Thoracic aorta (tissue), 2 donors: ENCODE results near the gene MRPL20. TPM values are rescaled to one million over a fixed set of nuclear protein-coding genes. Genes with fewer than 3 reads are reported as not detected.
"Not testable (repeated sequence)": the region's sequence is repeated elsewhere in the genome, so short reads cannot be mapped to it uniquely, and the experiment has no call there.

ENCODE experiments used
- ATAC-seq: fragments of 150-250 bp; one replicate; pipeline ENCODE4 v1.8.0; 2017; ENCODE audit warnings: low read depth; ENCODE audit not compliant: insufficient number of reproducible peaks, low FRiP score
- DNase-seq: peaks from one replicate; pipeline ENCODE4 v3.0.0-alpha.2; 2020; ENCODE audit warnings: low spot score
- H3K27ac ChIP-seq, 2 donors: fragments of 200-600 bp; sonication (generic); 1 replicate in 1 of 2; 2 replicates in 1 of 2; pipeline ENCODE4 v1.5.1; 2016; ENCODE audit warnings: mild to moderate bottlenecking in 2 of 2, moderate library complexity in 2 of 2
- H3K27me3 ChIP-seq: fragments of 200-600 bp; sonication (generic); replicated peaks from 2 replicates; pipeline ENCODE4 v1.6.0; 2016; ENCODE audit warnings: mild to moderate bottlenecking; ENCODE audit not compliant: insufficient read depth
- H3K36me3 ChIP-seq: fragments of 200-600 bp; sonication (generic); one replicate; pipeline ENCODE4 v1.5.1; 2016
- H3K4me1 ChIP-seq, 2 donors: fragments of 200-600 bp; sonication (generic); 1 replicate in 1 of 2; 2 replicates in 1 of 2; pipeline versions ENCODE4 v1.5.1 to v1.6.0; 2016; ENCODE audit warnings: low read depth in 2 of 2, mild to moderate bottlenecking in 1 of 2; ENCODE audit not compliant: control insufficient read depth in 1 of 2
- H3K4me3 ChIP-seq: fragments of 200-600 bp; sonication (generic); 2 replicates; pipeline ENCODE4 v1.5.1; 2016; ENCODE audit warnings: mild to moderate bottlenecking
- H3K9me3 ChIP-seq: fragments of 200-600 bp; sonication (generic); 2 replicates; pipeline ENCODE4 v1.5.1; 2016
- total RNA-seq, 2 donors: library from RNA; depleted of rRNA; stranded (reverse); fragments of >200 nt; gene quantifications; one replicate each; pipeline versions ENCODE4 v1.1.0 to v1.2.3, GENCODE V29; 2016
- TF ChIP-seq, protein P1 (sequence below): fragments of 200-600 bp; sonication (generic); IDR thresholded peaks from one replicate; pipeline ENCODE4 v1.5.1; 2019; ENCODE audit warnings: antibody characterized with exemption

MRPL20 gene
- total RNA-seq, 2 donors from 2014 or later = 96.9 to 121 TPM

DNA sequence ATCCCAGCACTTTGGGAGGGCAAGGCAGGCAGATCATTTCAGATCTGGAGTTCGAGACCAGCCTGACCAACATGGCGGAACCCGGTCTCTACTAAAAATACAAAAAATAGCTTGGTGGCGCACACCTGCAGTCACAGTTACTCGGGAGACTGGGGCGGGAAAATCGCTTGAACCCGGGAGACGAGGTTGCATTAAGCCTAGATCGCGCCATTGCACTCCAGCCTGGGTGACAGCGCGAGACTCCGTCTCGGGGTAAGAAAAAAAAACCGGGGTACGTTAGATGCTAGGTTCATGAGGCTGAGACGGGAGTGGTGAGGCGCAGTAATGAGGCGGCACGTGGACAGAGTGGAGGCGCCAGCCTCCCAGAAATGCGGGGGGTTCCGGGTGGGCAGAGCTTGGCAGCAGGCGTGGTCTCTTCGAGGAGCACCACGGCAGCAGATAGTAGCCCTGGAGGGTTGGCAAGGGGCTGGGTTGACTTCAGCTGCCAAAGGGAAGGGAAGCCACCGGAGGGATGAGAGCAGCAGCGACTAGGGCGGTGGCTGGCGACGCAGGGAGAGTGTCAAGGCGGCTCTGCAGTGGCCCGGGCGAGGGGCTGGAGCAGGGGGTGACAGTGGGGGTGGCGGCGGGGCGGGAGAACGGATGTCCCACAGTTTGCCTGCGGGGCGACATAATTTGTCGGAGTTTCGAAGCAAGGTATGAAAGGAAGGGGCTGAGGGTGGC, 832 bp downstream of the MRPL20 start:
- Histone ChIP-seq H3K27ac (peak overlapping the region; percentile 82 to 84), H3K4me1 (peaks cover 15 to 37% of the 10 kb centered on the region in 2 donors), H3K9me3 (no peaks in the 10 kb centered on the region), H3K4me3 (peak overlapping the region; percentile 100), H3K36me3 (peaks cover 37% of the 10 kb centered on the region), H3K27me3 (no peaks in the 10 kb centered on the region)
- TF ChIP-seq, protein P1, sequence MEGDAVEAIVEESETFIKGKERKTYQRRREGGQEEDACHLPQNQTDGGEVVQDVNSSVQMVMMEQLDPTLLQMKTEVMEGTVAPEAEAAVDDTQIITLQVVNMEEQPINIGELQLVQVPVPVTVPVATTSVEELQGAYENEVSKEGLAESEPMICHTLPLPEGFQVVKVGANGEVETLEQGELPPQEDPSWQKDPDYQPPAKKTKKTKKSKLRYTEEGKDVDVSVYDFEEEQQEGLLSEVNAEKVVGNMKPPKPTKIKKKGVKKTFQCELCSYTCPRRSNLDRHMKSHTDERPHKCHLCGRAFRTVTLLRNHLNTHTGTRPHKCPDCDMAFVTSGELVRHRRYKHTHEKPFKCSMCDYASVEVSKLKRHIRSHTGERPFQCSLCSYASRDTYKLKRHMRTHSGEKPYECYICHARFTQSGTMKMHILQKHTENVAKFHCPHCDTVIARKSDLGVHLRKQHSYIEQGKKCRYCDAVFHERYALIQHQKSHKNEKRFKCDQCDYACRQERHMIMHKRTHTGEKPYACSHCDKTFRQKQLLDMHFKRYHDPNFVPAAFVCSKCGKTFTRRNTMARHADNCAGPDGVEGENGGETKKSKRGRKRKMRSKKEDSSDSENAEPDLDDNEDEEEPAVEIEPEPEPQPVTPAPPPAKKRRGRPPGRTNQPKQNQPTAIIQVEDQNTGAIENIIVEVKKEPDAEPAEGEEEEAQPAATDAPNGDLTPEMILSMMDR = no peak
- ATAC-seq (no peak), DNase-seq (no peak)

DNA sequence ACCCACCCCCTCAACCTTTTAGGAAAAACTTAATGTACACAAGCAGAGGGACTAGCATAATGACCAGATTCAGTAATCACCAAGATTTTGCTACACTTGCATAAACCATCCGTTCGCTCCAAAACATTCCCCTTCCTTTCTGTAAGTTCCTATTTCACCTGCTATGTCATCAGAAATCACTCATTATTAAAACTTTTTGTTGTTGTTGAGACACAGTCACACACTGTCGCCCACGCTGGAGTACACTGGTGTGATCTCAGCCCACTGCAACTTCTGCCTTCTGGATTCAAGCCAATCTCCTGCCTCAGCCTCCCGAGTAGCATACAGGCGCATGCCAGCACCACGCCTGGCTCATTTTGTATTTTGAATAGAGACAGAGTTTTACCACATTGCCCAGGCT, 3.4 kb downstream of the MRPL20 start:
- Histone ChIP-seq H3K9me3 (no peaks in the 10 kb centered on the region), H3K4me3 (no peak overlapping the region), H3K36me3 (peaks cover 39% of the 10 kb centered on the region), H3K27ac (no peak overlapping the region), H3K4me1 (peaks cover 25 to 46% of the 10 kb centered on the region in 2 donors), H3K27me3 (no peaks in the 10 kb centered on the region)
- ATAC-seq = no peak
- TF ChIP-seq, protein P1 = no peak
- no peak for DNase-seq

DNA sequence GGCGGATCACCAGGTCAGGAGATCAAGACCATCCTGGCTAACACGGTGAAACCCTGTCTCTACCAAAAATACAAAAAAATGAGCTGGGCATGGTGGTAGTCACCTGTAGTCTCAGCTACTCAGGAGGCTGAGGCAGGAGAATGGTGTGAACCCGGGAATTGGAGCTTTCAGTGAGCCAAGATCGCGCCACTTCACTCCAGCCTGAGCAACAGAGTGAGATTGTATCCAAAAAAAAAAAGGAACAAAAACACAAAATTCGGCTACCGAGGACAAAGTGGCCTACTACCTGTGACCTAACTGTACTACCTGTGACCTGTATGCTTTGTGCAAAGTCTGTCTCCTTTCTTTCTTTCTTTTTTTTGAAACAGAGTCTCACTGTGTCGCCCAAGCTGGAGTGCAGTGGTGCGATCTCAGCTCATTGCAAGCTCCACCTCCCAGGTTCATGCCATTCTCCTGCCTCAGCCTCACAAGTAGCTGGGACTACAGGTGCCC, 4.1 kb downstream of the MRPL20 start:
- not testable (repeated sequence) for H3K27ac ChIP-seq, H3K4me3 ChIP-seq, DNase-seq, H3K27me3 ChIP-seq, ATAC-seq, H3K9me3 ChIP-seq
- Histone ChIP-seq H3K36me3 (peaks cover 39% of the 10 kb centered on the region), H3K4me1 (peaks cover 25 to 44% of the 10 kb centered on the region in 2 donors)

DNA sequence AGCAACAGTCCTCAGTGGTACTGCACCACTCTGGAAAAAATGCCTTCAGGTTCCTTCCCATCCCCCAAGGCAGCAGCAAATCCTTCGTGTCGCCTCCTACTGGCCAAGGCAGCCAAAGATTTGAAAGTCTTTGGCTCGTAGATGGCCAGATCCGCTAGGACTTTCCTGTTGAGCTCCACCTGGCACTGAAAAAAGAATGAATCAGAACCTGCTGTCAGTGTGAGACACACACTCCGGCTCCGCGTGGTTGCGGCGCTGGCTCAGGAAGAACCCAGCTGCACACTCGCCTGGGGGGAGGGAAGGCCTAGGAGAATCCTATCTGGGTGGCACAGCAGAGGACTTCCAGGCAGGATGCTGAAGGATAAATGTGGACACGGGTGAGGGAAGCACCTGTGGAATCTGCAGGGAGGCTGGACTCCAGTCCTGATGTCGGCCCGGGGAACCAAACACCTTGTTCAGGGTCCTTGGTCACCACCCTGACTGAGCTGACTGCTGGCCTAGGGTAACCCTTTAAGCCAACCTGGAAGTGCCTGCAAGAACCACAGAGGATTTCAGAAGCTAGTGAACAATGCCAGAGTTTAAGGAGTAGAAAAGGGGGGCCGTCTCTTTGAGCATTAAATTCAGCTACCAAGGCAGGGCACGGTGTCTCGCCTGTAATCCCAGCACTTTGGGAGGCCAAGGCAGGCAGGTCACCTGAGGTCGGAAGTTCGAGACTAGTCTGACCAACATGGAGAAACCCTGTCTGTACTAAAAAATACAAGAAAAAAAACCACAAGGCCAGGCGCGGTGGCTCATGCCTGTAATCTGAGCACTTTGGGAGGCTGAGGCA, 4.8 kb downstream of the MRPL20 start:
- H3K4me1 ChIP-seq = peaks cover 28 to 47% of the 10 kb centered on the region in 2 donors
- no peak for DNase-seq
- no peak overlapping the region for H3K27ac ChIP-seq

DNA sequence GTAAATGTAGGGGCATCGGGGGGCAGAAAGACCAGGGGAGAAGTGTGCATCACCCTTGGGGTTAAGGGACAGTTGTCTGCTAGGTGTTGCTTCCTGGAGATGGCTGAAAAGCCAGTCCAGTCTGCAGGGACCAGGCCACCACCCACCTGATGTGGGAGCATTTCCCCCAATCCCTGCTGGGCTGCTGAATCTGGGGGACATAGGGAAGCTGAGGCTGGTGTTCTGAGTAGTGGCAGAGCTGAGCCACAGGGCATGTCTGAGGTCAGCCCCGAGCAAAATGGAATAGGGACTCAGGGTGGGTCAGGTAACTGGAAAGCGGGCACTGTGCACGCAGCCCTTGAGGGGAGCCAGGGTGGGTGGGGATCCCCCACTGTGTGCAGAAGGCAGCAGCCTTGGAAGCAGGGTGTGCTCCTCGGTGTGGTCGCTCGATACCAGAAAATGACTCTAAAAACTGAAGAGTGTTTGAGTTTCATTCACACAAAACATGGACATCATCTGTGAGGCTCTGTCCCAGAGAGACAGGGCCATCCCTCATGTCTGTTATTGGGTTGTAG, 5.6 kb downstream of the MRPL20 start:
- ATAC-seq = no peak
- H3K36me3 ChIP-seq = peaks cover 47% of the 10 kb centered on the region

More for the DNA sequence above, 4.8 kb downstream of the MRPL20 start:
- ATAC-seq = no peak
- Histone ChIP-seq H3K9me3 (no peaks in the 10 kb centered on the region), H3K4me3 (no peak overlapping the region), H3K36me3 (peaks cover 45% of the 10 kb centered on the region), H3K27me3 (no peaks in the 10 kb centered on the region)
- TF ChIP-seq, protein P1 = peak; percentile 16

More for the DNA sequence above, 5.6 kb downstream of the MRPL20 start:
- TF ChIP-seq, protein P1 = no peak
- no peak for DNase-seq
- Histone ChIP-seq H3K4me3 (no peak overlapping the region), H3K4me1 (peaks cover 28 to 51% of the 10 kb centered on the region in 2 donors), H3K27ac (no peak overlapping the region), H3K27me3 (no peaks in the 10 kb centered on the region), H3K9me3 (no peaks in the 10 kb centered on the region)
